Mammary epithelial cell (primary cell): Measurements from ENCODE around the gene TMEM50A.
"Not testable (repeated sequence)": the region's sequence is repeated elsewhere in the genome, so short reads cannot be mapped to it uniquely, and the experiment has no call there.

Experiments used
- CTCF ChIP-seq, 2 donors: IDR thresholded peaks in 1 of 2; conservative IDR thresholded peaks in 1 of 2; 2 replicates each; pipeline ENCODE4 v1.5.1; 2011 to 2012; ENCODE audit warnings: inconsistent platforms in 2 of 2, low read length in 2 of 2, mild to moderate bottlenecking in 2 of 2, control low read depth in 1 of 2, low read depth in 1 of 2; ENCODE audit not compliant: insufficient read depth in 1 of 2; ENCODE audit errors: extremely low read depth in 1 of 2
- EZH2 ChIP-seq: IDR thresholded peaks from 2 replicates; pipeline ENCODE4 v1.6.1; 2012; ENCODE audit warnings: low read length, inconsistent platforms, borderline replicate concordance

GRCh38 chr1:25302330-25302729 is 35.8 kb upstream of the TMEM50A start:
- not testable (repeated sequence) for TF ChIP-seq CTCF (conservative IDR thresholded peaks at IDR 0.05 in 1 of 2, IDR thresholded peaks at IDR 0.05 in 1 of 2; ENCODE audit: extremely low read depth in 1 of 2, insufficient read depth in 1 of 2, low read depth in 1 of 2, low read length in 2 of 2); EZH2
